ENCODE data around the gene EIF4A3. TPM values are rescaled to one million over a fixed set of nuclear protein-coding genes. Genes with fewer than 3 reads are reported as not detected.

EIF4A3 gene
- total RNA-seq, 6 donors from 2014 or later: 48.2 to 86.2 (median 61.8) TPM

- H3K36me3 ChIP-seq: peaks cover 0 to 20% (median 1%) of the 10 kb centered on the region in 4 donors
- H3K27me3 ChIP-seq: no peaks in the 10 kb centered on the region
- H3K4me3 ChIP-seq: no peak overlapping the region
- DNase-seq (no peak), ATAC-seq (ENCODE audit: low FRiP score in 2 of 2) (no peak)
- H3K27ac ChIP-seq: no peak overlapping the region
- 88% methylated on average over 12 of the region's 12 CpGs for WGBS, 2 donors
- peaks cover 7 to 27% (median 10%) of the 10 kb centered on the region in 4 donors for H3K4me1 ChIP-seq
- TF ChIP-seq CTCF (IDR thresholded peaks at IDR 0.05) (no peak), EP300 (IDR thresholded peaks at IDR 0.05) (no peak), POLR2AphosphoS5 (IDR thresholded peaks at IDR 0.05) (no peak), POLR2A (IDR thresholded peaks at IDR 0.05) (no peak)
- H3K9me3 ChIP-seq: no peaks in the 10 kb centered on the region
Measured at GRCh38 chr17:80106751-80107150, 40.2 kb downstream of the EIF4A3 start.

GRCh38 chr17:80106176-80106575 is 40.8 kb downstream of the EIF4A3 start:
- no peaks in the 10 kb centered on the region for H3K9me3 ChIP-seq
- peaks cover 0 to 20% (median 1%) of the 10 kb centered on the region in 4 donors for H3K36me3 ChIP-seq
- peaks cover 7 to 27% (median 11%) of the 10 kb centered on the region in 4 donors for H3K4me1 ChIP-seq
- no peak overlapping the region for H3K27ac ChIP-seq
- TF ChIP-seq EP300 (IDR thresholded peaks at IDR 0.05): no peak
- TF ChIP-seq POLR2A (IDR thresholded peaks at IDR 0.05): no peak
- no peak for TF ChIP-seq CTCF (IDR thresholded peaks at IDR 0.05)
- no peak for TF ChIP-seq POLR2AphosphoS5 (IDR thresholded peaks at IDR 0.05)
- DNase-seq: no peak
- no peaks in the 10 kb centered on the region for H3K27me3 ChIP-seq
- H3K4me3 ChIP-seq: no peak overlapping the region
- WGBS, 2 donors: 70 to 90% methylated on average over 8 to 10 of the region's 10 CpGs
- ATAC-seq (ENCODE audit: low FRiP score in 2 of 2): no peak

- DNase-seq: no peak
- H3K9me3 ChIP-seq: no peaks in the 10 kb centered on the region
- H3K4me3 ChIP-seq: no peak overlapping the region
- 49 to 67% methylated on average over 22 to 29 of the region's 29 CpGs for WGBS, 2 donors
- no peak for TF ChIP-seq POLR2AphosphoS5 (IDR thresholded peaks at IDR 0.05)
- TF ChIP-seq CTCF (IDR thresholded peaks at IDR 0.05): no peak
- TF ChIP-seq EP300 (IDR thresholded peaks at IDR 0.05): no peak
- no peak for TF ChIP-seq POLR2A (IDR thresholded peaks at IDR 0.05)
- H3K36me3 ChIP-seq: peaks cover 0 to 20% (median 1%) of the 10 kb centered on the region in 4 donors
- no peak for ATAC-seq (ENCODE audit: low FRiP score in 2 of 2)
- peaks cover 9 to 31% (median 13%) of the 10 kb centered on the region in 4 donors for H3K4me1 ChIP-seq
- no peak overlapping the region for H3K27ac ChIP-seq
- H3K27me3 ChIP-seq: no peaks in the 10 kb centered on the region
Measured at GRCh38 chr17:80105762-80106161, 41.2 kb downstream of the EIF4A3 start.

- Histone ChIP-seq H3K4me3 (no peak overlapping the region), H3K4me1 (peaks cover 13 to 35% (median 16%) of the 10 kb centered on the region in 4 donors), H3K9me3 (no peaks in the 10 kb centered on the region), H3K27me3 (no peaks in the 10 kb centered on the region), H3K36me3 (peaks cover 0 to 16% (median 1%) of the 10 kb centered on the region in 4 donors), H3K27ac (no peak overlapping the region)
- peak in 1 of 2 donors; percentile 82 for DNase-seq
- TF ChIP-seq POLR2A (IDR thresholded peaks at IDR 0.05) (no peak), POLR2AphosphoS5 (IDR thresholded peaks at IDR 0.05) (no peak), CTCF (IDR thresholded peaks at IDR 0.05) (no peak), EP300 (IDR thresholded peaks at IDR 0.05) (no peak)
- 89 to 95% methylated on average over 18 of the region's 18 CpGs for WGBS, 2 donors
- ATAC-seq (ENCODE audit: low FRiP score in 2 of 2): no peak
Measured at GRCh38 chr17:80104956-80105375, 42.0 kb downstream of the EIF4A3 start.

- H3K27me3 ChIP-seq: no peaks in the 10 kb centered on the region
- TF ChIP-seq EP300 (IDR thresholded peaks at IDR 0.05) (no peak), POLR2A (IDR thresholded peaks at IDR 0.05) (no peak), CTCF (IDR thresholded peaks at IDR 0.05) (no peak), POLR2AphosphoS5 (IDR thresholded peaks at IDR 0.05) (no peak)
- no peak overlapping the region for H3K4me3 ChIP-seq
- 69% methylated on average over 21 to 26 of the region's 26 CpGs for WGBS, 2 donors
- H3K27ac ChIP-seq: no peak overlapping the region
- H3K36me3 ChIP-seq: peaks cover 0 to 11% (median 1%) of the 10 kb centered on the region in 4 donors
- H3K4me1 ChIP-seq: peaks cover 13 to 35% (median 16%) of the 10 kb centered on the region in 4 donors
- H3K9me3 ChIP-seq: no peaks in the 10 kb centered on the region
- DNase-seq: no peak
- no peak for ATAC-seq (ENCODE audit: low FRiP score in 2 of 2)
Measured at GRCh38 chr17:80104321-80104955, 42.5 kb downstream of the EIF4A3 start.
